Esophagus squamous epithelium (tissue), 4 donors: ENCODE data around the gene PTPRG.

Experiments used
- CTCF ChIP-seq, 6 experiments: fragments of 450-650 bp in 4 of 6; fragments of 200-600 bp in 2 of 6; sonication (generic) in 2 of 6; IDR thresholded peaks; one replicate each; pipeline ENCODE4 v1.5.1; 2016 to 2019; ENCODE audit warnings: antibody characterized with exemption in 6 of 6, mild to moderate bottlenecking in 4 of 6, moderate library complexity in 4 of 6
- POLR2A ChIP-seq, 4 donors: fragments of 450-650 bp; IDR thresholded peaks; one replicate each; pipeline ENCODE4 v1.6.1; 2017; ENCODE audit warnings: antibody characterized with exemption in 4 of 4, mild to moderate bottlenecking in 4 of 4, moderate library complexity in 3 of 4

DNA sequence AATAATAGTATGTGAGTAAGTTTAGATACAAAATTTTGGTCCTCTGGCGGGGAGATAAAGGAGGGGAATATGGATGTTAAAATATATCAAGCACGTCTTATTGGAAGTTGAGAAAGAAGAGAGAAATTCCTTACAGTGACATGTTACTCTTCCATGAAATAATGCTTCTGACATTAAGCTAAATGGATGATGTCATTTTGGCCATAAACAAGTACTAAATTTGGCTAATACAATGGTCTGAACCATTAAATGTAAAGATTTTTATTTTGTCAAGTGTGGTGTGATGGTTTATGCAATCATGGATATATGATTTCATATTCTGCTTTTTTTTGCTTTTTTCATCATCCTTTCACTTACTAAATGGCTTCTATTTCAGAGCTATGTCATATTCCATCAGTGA is 406.6 kb downstream of the PTPRG start:
- no peak for TF ChIP-seq POLR2A (IDR thresholded peaks at IDR 0.05)
- no peak for TF ChIP-seq CTCF (IDR thresholded peaks at IDR 0.05)
